ENCODE data around the gene TRIM36.

- TF ChIP-seq SMC3 (IDR thresholded peaks at IDR 0.05) (no peak), CTCF (IDR thresholded peaks at IDR 0.05) (no peak), RAD21 (conservative IDR thresholded peaks at IDR 0.05 in 1 of 2, IDR thresholded peaks at IDR 0.05 in 1 of 2) (no peak)
Observed at GRCh38 chr5:115184770-115185169, 15.1 kb upstream of the TRIM36 start.
